AG04449 (cell line): Measurements from ENCODE around the gene GJA9.

Source experiments
- CTCF ChIA-PET: fragments of 350-600 bp; formaldehyde crosslinking; extraction: SDS; loops from one replicate; lab custom pipeline; 2021; ENCODE audit warnings: antibody characterized with exemption; lab: Yijun Ruan, JAX
- POLR2A ChIA-PET: fragments of 400-600, 350-600 bp; formaldehyde crosslinking; extraction: SDS; loops from one replicate; lab custom pipeline; 2020; ENCODE audit warnings: antibody characterized with exemption, inconsistent platforms; lab: Yijun Ruan, JAX
- DNase-seq: peaks from one replicate; pipeline ENCODE4 v3.0.0-alpha.2; 2010; ENCODE audit warnings: low read depth, low spot score
- H3K4me3 ChIP-seq: 2 replicates; pipeline ENCODE4 v1.5.1; 2011; ENCODE audit warnings: low read depth, mild to moderate bottlenecking, control low read depth, low read length
- CTCF ChIP-seq: IDR thresholded peaks from one replicate; pipeline ENCODE4 v1.5.1; 2011; ENCODE audit warnings: mild to moderate bottlenecking, moderate library complexity, low read length, control low read depth, inconsistent platforms; ENCODE audit not compliant: insufficient read depth; ENCODE audit errors: missing control alignments

The GJA9 gene

GRCh38 chr1:38832370-38832734 is 49.0 kb downstream of the GJA9 start:
- TF ChIP-seq CTCF, result no peak
- DNase-seq, result no peak
- ChIA-PET POLR2A (no interaction called here), CTCF (interaction anchor here (0.8 to 9.8 kb wide), 9 partner anchors 10 to 949 kb away, joined by 3 to 200 read pairs (median 6); partner anchors contain the start of gene SF3A3)
- H3K4me3 ChIP-seq, result no peak overlapping the region

- no peak for TF ChIP-seq CTCF
- ChIA-PET CTCF (interaction anchor here (0.8 to 9.8 kb wide), 11 partner anchors 9 to 948 kb away, joined by 3 to 200 read pairs (median 6); partner anchors contain the start of gene SF3A3), POLR2A (no interaction called here)
- DNase-seq, result no peak
- no peak overlapping the region for H3K4me3 ChIP-seq
These were observed 49.5 kb downstream of the GJA9 start for GRCh38 chr1:38831731-38832369.

GRCh38 chr1:38829368-38829767 is 52.0 kb downstream of the GJA9 start:
- DNase-seq, result no peak
- no peak for TF ChIP-seq CTCF
- ChIA-PET CTCF (no interaction called here), POLR2A (no interaction called here)
- no peak overlapping the region for H3K4me3 ChIP-seq

- CTCF ChIA-PET, result interaction anchor here (1.5 to 2.2 kb wide), 2 partner anchors 8 to 10 kb away, joined by 5 to 13 read pairs; no protein-coding TSS in a partner anchor
- no peak for TF ChIP-seq CTCF
- DNase-seq, result no peak
- no peak overlapping the region for H3K4me3 ChIP-seq
- POLR2A ChIA-PET, result no interaction called here
These were observed 54.1 kb downstream of the GJA9 start for GRCh38 chr1:38827318-38827717.

GRCh38 chr1:38826886-38827285 is 54.5 kb downstream of the GJA9 start:
- CTCF ChIA-PET, result interaction anchor here (1.5 to 2.2 kb wide), 2 partner anchors 8 to 10 kb away, joined by 5 to 13 read pairs; no protein-coding TSS in a partner anchor
- DNase-seq, result no peak
- POLR2A ChIA-PET, result no interaction called here
- no peak overlapping the region for H3K4me3 ChIP-seq
- TF ChIP-seq CTCF, result no peak

GRCh38 chr1:38826262-38826661 is 55.1 kb downstream of the GJA9 start:
- no peak for DNase-seq
- H3K4me3 ChIP-seq, result no peak overlapping the region
- ChIA-PET CTCF (no interaction called here), POLR2A (no interaction called here)
- TF ChIP-seq CTCF, result no peak
